Measurements from ENCODE around the gene CRACDL.

Gene CRACDL

GRCh38 chr2:98917031-98917471 is 19.0 kb downstream of the CRACDL start:
- H3K4me3 ChIP-seq: no peak overlapping the region
- no peak overlapping the region for H3K27ac ChIP-seq
- DNase-seq (ENCODE audit: low spot score): no peak
- no peak for TF ChIP-seq CTCF (IDR thresholded peaks at IDR 0.05)

- no peak for DNase-seq (ENCODE audit: low spot score)
- Histone ChIP-seq H3K27ac (no peak overlapping the region), H3K4me3 (no peak overlapping the region)
- no peak for TF ChIP-seq CTCF (IDR thresholded peaks at IDR 0.05)
These were observed 20.2 kb downstream of the CRACDL start for GRCh38 chr2:98915751-98916358.

- Histone ChIP-seq H3K4me3 (no peak overlapping the region), H3K27ac (no peak overlapping the region)
- TF ChIP-seq CTCF (IDR thresholded peaks at IDR 0.05): no peak
- no peak for DNase-seq (ENCODE audit: low spot score)
These were observed 21.1 kb downstream of the CRACDL start for GRCh38 chr2:98914713-98915580.

- no peak for TF ChIP-seq CTCF (IDR thresholded peaks at IDR 0.05)
- no peak for DNase-seq (ENCODE audit: low spot score)
- H3K4me3 ChIP-seq: no peak overlapping the region
- H3K27ac ChIP-seq: no peak overlapping the region
These were observed 21.9 kb downstream of the CRACDL start for GRCh38 chr2:98913916-98914712.

GRCh38 chr2:98912957-98913915 is 22.8 kb downstream of the CRACDL start:
- no peak for DNase-seq (ENCODE audit: low spot score)
- no peak overlapping the region for H3K27ac ChIP-seq

More at GRCh38 chr2:98912957-98913915, 22.8 kb downstream of the CRACDL start:
- TF ChIP-seq CTCF (IDR thresholded peaks at IDR 0.05): no peak
- no peak overlapping the region for H3K4me3 ChIP-seq

All from coronary artery (tissue), 2 donors.